ENCODE measurements around the gene CCDC142.

Gene CCDC142

DNA sequence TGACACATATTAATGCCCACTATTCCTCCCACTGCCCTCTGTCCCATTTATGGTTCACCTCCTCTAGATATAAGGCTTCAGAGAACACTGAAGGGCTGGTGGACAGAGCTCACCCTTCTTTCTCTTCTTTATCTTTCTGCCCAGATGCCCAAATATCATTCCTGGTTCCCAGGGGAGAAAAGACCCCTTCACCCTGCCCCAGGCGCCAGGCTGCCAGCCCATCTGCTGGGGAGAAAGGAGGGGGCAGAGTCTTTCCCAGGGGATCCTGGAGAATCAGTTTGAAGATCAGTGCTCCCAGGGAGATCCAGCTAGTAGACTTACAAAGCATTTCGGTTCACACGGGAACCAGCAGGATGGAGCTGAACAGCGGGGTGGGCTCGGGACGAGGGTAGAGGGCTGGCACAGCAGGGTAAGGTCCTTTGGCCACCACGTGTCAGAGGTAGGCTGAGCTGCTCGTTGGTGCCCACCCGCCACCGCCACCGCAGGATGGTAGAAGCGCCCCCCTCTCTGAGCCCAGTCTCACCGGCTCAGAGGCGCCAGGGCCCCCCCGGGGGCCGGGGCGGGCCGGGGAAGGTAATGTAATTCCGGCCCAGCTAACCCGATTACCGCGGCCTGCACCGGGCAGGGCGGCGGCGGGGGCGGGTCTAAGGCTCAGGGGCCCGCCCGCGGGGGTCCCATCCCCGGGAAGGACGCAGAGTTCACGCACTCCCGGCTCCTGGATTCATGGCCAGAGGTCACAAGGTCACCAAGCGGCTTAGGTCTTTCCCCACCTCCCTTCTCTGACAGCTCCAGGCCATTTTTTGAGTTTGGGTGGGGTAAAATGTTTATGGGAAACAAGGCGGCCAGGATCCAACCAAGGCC, 30.2 kb upstream of the CCDC142 start:
- TF ChIP-seq, protein P1, sequence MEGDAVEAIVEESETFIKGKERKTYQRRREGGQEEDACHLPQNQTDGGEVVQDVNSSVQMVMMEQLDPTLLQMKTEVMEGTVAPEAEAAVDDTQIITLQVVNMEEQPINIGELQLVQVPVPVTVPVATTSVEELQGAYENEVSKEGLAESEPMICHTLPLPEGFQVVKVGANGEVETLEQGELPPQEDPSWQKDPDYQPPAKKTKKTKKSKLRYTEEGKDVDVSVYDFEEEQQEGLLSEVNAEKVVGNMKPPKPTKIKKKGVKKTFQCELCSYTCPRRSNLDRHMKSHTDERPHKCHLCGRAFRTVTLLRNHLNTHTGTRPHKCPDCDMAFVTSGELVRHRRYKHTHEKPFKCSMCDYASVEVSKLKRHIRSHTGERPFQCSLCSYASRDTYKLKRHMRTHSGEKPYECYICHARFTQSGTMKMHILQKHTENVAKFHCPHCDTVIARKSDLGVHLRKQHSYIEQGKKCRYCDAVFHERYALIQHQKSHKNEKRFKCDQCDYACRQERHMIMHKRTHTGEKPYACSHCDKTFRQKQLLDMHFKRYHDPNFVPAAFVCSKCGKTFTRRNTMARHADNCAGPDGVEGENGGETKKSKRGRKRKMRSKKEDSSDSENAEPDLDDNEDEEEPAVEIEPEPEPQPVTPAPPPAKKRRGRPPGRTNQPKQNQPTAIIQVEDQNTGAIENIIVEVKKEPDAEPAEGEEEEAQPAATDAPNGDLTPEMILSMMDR (conservative IDR thresholded peaks at IDR 0.05) = no peak
- no peak for TF ChIP-seq ZFX (IDR thresholded peaks at IDR 0.05)
- no peak overlapping the region for H3K27ac ChIP-seq

DNA sequence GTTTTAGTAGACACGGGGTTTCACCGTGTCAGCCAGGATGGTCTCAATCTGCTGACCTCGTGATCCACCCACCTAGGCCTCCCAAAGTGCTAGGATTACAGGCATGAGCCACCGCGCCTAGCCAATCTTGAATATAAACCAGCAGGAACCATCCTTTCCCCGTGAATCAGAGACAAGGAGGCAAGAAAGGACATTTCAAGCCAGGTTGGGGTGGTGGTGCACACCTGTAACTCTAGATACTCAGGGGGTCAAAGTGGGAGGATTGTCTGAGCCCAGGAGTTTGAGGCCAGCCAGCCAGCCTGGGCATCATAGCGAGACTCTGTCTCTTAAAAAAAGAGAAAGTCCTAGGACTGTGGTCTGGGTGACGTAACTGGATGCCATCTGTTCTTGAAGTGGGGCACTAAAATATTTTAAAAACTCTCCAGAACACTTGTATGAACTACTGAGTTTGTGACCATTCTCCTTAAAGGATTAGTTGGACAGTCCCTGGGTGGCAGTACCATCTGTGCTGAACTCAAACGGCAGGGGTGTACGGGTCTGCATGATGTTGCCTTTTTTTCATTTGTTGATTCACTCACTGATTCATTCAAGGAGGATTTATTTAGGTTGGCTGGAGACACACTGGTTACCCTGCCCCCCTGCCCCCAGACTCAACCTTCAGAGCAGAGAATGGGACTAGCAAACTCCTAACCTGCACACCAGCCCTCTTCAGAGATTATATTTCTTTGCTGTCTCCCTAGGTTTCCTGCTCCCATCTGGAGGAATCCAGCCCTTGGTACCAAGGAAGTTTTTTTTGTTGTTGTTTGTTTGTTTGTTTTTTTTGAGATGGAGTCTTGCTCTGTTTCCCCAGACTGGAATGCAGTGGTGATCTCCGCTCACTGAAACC, 28.5 kb upstream of the CCDC142 start:
- no peak overlapping the region for H3K27ac ChIP-seq
- TF ChIP-seq, protein P1 (conservative IDR thresholded peaks at IDR 0.05) = no peak
- TF ChIP-seq ZFX (IDR thresholded peaks at IDR 0.05) = no peak

DNA sequence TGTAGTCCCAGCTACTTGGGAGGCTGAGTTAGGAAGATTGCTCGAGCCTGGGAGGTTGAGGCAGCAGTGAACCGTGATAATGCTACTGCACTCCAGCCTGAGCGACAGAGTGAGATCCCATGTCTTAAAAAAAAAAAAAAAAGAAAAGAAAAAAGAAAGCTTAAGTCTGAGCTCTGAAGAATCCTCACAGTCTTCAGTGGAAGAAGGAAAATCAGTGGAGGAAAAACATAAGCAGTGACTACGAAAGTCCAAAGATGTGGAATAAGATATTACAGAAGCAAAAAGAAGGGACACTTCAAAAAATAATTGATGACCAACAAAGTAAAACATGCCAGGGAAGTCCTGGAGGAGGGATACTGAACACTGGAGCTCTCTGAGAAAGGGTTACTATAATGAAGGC, 27.5 kb upstream of the CCDC142 start:
- no peak overlapping the region for H3K27ac ChIP-seq
- TF ChIP-seq, protein P1 (conservative IDR thresholded peaks at IDR 0.05) = no peak
- no peak for TF ChIP-seq ZFX (IDR thresholded peaks at IDR 0.05)

DNA sequence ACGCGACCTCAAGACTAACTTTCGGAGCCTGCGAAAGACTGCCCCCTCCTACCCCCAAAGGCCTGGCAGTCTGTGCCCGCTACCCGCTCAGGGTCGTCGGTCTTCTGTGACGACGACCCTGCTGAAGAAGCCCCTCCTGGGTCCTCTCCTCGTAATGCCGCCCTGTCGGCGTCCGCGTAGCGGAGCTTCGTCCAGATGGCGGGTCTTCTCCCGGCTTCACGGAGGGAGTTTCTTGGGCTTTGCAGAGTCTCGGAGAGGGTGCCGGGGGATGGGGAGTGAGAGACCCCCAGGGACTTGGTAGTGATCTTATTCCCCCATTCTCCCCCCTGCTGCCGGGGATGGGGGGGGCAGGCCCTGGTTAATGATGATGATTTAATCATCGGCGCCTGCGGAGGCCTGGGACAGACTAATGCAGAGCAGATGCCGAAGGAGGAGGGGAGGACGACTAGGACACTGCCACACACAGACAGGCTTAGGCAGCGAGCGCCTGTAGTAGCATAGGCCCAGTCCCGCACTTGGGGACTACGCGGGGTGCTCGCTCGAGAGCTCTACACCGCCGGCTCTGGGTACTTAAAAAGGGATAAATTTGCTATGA, 25.2 kb upstream of the CCDC142 start:
- peak overlapping the region; percentile 97 for H3K27ac ChIP-seq
- TF ChIP-seq ZFX (IDR thresholded peaks at IDR 0.05) = 0 out of 2 replicates have a peak, but pooled peaks have one; percentile 14
- TF ChIP-seq, protein P1 (conservative IDR thresholded peaks at IDR 0.05) = no peak

DNA sequence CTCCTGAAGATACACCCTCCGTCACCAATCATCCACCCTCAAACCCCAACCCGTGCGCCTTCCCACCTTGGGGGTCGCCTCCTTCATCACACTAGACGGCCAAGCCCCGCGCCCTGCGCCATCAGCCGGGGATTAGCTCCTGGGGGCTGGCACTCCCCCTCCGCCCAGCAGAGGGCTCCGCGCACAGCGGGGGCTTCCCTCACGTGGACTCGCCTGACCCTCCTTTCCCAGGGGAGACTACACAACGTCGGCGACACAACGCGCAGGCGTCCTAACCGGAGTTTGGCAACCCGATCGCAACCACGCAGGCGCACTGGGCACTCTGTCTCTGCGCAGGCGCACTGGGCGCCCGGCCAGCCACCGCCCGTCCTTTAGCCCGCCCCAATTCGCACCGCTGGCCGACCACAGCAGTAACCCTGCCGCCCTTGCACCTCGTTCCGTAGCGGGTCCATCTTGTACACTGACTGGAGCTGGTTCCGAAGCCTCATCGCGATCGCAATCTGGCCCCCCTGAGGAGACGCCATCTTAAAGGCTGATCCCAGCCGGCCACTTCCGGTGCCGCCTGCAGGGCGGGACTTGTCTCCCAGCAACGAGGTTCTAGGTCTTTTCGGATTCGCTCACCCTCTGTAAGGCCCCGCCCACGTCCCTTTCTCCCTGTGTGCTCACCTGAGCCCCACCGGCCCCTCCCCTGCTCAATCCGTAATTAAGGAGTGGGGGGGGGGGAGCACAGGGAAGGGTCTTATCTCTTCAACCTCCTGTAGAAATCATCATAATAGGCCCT, 24.5 kb upstream of the CCDC142 start, which contains the start of gene PCGF1:
TSS of gene PCGF1 (minus strand) at position 551 of the 781 bp plus-strand sequence. CDS start at position 524, 27 bp downstream.
- TF ChIP-seq, protein P1 (conservative IDR thresholded peaks at IDR 0.05) = no peak
- TF ChIP-seq ZFX (IDR thresholded peaks at IDR 0.05) = no peak
- peak within 1 kb of the TSS; percentile 97 for H3K27ac ChIP-seq

DNA sequence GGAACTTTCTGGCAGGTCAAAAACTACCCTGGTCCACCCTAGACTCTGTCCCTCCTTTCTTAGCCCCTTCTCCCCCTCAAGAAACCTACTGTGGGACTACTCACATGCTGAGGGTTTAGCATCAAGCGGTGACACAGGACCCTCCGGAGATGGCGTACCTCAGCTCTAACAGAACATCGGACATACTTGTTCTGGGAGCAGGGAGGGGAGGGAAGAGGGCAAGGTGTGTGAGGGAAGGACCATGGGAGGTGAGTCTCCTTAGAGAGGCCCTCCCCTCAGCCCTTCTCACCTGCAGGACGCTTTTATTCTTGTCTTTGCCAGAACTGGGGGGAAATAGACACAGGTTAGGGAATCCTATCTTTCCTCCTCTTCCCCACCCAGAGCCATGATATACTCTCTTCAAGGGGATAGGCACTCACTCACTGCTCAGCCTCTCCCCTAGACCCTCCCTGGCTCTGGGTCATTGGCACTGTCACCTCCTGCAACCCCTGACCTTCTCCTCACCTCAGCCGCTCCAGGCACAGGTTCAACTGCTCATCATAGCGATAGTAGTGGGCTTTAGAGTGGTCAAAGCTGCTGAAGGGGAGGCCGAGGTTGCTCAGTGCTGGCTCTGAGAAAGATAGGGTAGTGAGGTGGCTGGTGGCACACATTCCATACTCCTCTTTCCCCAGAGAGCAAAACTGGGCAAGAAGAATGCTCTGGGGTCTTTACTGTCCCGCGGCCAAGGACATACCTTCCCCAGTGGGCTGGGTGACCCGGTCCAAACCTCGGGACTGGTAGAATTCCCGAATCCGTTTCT, 22.8 kb upstream of the CCDC142 start:
- H3K27ac ChIP-seq = no peak overlapping the region; the same call in 1 of the 2 replicates
- TF ChIP-seq, protein P1 (conservative IDR thresholded peaks at IDR 0.05) = no peak
- TF ChIP-seq ZFX (IDR thresholded peaks at IDR 0.05) = no peak

Data from C4-2B (cell line).